Activated CD4-positive, CD25-positive, alpha-beta regulatory T cell treated with anti-CD3 and anti-CD28 coated beads, Interleukin-2, amount 50 U/mL, for 16 hours (primary cell): ENCODE measurements around the gene CCDC66.
"Not testable (repeated sequence)": the region's sequence is repeated elsewhere in the genome, so short reads cannot be mapped to it uniquely, and the experiment has no call there.

Experiments used
- DNase-seq: peaks from one replicate; pipeline ENCODE4 v3.0.0-alpha.2; 2020; ENCODE audit warnings: low read depth, low spot score

Gene CCDC66

DNA sequence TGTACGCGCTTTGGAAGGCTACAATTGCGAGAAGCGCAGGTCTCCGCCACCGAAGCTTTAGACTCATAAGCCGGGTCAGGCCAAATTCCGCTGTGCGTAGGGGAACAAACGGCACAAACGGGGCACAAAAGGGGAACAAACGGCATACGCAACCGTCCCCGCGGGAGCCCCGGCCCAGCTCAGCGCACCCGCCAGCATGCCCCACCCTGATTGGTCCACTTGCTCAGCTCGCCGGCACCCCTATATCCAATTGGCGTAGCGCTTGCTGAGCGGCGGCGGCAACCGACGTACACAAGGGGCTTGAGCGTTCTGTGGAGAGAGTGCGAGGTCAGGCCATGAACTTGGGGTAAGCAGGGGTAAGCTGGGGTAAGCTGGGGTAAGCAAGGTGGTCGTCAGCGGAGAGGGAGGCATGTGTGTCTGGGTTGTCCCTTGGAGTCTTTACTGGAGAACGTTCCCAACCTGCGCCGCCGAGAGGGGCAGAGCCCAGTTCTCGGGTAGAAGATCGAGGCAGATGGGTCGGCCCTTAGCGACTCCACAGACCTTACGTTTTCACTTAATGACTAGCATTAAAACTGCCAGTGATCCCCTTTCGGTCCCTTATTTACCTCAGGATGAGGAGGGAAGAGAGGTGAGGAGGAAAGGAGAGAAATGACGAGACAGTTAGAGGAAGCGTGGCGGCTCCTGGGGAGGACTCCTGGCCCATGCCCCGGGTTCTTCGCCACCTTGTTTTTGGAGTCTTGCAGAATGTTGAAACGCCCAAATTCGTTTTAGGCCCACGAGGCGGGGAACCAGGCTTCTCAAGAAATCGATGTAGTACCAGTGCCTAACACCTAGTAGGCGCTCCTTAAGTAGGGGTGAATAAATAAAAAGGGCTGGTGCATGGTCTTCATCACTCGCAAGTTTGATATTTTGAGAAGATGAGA lies at the start of gene CCDC66:
TSS of gene CCDC66 (plus strand) at position 268 of the 923 bp plus-strand sequence. CDS start at position 336, 68 bp downstream.
- DNase-seq, result peak; percentile 84

DNA sequence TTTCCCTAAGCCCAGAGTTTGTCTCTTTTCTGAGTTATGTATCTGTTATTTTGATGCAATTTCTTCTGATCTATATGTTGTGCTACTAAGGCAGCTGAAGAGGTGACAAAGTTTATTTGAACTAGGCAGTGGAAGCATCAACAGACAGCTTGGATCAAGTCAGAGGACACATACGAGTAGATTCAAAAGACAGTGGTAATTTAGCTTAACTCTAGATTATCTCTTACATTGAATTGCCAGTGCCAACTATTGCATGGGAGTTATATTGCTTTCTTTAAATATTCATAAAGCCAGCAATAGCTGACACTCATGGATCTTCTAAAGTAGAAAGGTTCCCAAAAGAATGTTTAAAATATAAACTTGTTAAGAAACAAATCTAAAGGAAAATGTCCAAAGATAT lies 37.3 kb upstream of the CCDC66 start:
- no peak for DNase-seq

DNA sequence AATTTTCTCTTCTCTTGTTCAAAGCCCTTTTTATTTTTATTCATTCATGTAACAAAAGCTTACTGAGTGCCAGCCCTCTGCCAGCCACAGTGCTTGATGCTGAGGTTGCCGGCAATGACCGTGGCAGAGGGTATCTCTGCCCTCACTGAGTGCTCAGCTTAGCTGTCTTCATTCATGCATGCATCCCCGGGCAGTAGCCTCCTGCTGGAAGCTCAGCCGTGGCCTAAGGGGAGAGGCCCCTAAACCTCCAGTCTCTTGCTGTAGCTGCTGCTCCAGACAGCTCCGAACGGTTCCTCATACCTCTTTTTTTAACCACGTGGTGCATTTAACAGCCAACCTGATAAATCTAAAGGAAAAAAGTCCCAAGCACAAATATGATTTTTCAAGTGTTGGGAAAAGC lies 34.6 kb upstream of the CCDC66 start:
- DNase-seq, result no peak

DNA sequence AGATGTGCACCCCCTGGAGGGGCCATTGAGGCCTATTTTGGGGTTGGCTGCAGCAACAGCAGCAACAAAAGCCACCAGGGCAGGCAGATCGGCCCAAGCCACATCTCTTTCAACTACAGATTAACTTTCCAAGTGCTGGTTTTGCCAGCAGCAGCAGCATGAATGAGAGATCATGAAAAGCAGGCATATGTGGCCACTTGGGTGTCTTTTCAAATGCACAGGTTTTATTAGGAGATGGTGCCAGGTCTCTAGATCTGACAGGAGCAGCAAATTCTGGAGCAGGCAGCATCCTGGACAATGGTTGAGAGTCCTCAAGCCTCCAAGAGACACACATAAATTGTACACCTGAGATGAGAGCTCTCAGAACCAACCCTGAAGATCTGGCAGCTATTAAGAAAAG lies 31.7 kb upstream of the CCDC66 start:
- no peak for DNase-seq

DNA sequence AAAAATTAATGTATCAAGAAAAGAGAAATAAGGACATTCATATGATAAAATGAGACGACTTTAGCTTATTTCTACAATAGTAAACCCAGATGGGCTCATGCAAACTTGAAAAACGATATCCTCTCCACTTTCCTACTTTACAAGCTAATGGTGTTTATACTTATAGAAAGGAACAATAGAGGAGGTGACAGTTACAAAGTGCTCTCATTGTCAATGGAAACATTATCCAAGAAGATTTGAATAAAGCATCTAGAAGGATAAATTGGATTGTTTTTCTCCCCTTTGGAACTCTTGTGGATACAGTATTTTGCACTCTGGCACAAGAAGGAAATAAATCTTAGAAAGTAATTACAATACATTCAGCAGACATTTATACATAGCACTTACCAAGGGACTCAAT lies 20.2 kb upstream of the CCDC66 start:
- DNase-seq, result no peak

DNA sequence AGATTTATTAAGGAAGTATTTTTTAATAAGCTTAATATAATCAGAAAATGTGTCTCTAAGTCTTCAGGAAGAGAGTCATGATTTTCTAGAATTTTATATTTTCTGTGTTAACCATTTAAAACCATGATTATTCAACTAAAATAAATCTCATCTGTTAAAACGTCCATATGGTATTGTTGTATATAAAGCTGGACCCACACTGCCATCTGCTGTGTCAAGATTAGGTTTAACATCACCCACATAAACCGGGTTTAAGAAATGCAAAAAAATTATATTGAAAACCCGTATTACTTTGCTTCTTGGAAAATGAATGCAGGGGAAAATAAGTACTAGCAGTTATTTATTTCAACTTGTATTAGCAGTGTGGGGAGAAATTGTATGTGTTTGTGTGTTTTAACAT lies 9.5 kb upstream of the CCDC66 start:
- DNase-seq, result no peak

DNA sequence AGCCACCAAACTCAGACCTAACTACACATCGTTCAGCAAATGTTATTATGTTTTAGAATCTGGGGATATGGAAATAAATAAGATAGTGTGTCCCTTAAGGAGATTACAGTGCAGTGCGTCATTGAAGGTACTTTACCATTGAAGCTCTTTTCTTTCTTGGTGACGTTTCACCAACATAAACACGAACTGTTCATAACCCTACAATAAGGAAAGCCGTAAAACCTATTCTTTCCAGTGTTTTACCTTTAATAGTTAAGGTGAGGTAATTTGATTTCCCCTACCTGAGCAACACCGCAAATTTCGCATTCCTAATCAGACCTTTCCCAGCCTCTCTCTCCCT lies 826 bp downstream of the CCDC66 start:
- DNase-seq, result no peak

DNA sequence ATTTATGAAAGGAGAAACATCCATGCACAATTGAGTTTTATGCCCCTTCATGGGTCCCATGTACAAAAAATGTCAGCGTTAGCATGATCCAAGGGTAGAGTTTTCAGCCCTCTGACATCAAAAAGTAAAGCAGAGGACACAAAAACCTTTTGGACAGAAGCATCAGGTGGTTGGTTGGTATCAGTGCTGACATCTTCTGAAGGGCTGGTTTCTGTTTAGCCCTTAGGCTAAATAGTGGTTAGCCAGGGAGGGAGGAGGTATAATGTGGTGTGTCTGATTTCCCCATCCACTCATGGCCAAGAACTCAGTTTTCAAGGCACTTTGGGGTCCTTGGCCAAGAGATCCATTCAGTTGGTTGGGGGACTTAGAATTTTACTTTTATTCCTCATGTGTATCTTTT lies 16.5 kb downstream of the CCDC66 start:
- DNase-seq, result no peak

DNA sequence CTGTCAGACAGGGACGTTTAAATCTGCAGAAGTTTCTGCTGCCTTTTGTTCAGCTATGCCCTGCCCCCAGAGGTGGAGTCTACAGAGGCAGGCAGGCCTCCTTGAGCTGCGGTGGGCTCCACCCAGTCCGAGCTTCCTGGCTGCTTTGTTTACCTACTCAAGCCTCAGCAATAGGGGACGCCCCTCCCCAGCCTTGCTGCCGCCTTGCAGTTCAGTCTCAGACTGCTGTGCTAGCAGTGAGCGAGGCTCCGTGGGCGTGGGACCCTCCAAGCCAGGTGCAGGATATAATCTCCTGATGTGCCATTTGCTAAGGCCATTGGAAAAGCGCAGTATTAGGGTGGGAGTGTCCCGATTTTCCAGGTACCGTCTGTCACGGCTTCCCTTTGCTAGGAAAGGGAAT lies 25.0 kb downstream of the CCDC66 start:
- not testable (repeated sequence) for DNase-seq

DNA sequence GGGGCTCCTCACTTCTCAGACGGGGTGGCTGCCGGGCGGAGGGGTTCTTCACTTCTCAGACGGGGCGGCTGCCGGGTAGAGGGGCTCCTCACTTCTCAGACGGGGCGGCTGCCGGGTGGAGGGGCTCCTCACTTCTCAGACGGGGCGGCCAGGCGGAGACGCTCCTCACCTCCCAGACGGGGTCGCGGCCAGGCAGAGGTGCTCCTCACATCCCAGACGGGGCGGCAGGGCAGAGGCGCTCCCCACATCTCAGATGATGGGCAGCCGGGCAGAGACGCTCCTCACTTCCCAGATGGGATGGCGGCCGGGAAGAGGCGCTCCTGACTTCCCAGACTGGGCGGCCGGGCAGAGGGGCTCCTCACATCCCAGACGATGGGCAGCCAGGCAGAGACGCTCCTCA lies 27.3 kb downstream of the CCDC66 start:
- DNase-seq, result not testable (repeated sequence)

DNA sequence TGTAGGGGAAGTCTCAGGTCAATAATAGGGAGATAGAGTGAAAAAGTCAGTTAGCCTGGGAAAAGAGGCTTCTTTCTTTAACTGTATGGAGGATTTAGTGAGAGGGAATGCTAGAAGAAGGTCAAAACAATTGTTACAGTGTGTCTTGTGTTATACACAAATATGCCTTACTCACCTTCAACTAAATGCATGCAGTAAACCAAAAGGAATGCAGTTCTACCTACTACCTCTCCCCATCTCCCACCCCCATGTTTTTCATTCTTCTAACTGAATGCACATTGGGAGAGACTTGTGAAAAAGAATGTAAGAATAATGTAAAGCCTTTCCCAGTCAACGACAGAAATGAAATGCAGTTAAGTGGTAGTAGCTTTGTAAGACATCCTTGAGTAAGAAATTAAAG lies 33.8 kb downstream of the CCDC66 start:
- DNase-seq, result no peak

DNA sequence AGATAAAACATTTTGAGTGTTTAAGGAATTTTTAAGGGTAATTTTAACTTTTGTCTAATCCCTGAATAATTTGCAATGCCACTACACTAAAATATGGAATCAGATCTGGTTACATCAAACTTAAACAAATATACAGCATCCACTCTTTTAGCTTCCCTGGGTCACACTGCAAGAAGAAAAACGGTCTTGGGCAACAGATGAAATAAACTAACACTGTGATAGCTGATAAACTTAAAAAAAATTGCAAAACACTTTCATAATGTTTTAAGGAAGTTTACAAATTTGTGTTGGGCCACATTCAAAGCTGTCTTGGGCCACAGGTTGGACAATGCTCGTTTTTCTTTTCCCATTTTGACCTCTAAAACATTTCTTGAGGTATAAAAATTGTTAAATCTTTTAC lies 34.3 kb downstream of the CCDC66 start:
- DNase-seq, result no peak

DNA sequence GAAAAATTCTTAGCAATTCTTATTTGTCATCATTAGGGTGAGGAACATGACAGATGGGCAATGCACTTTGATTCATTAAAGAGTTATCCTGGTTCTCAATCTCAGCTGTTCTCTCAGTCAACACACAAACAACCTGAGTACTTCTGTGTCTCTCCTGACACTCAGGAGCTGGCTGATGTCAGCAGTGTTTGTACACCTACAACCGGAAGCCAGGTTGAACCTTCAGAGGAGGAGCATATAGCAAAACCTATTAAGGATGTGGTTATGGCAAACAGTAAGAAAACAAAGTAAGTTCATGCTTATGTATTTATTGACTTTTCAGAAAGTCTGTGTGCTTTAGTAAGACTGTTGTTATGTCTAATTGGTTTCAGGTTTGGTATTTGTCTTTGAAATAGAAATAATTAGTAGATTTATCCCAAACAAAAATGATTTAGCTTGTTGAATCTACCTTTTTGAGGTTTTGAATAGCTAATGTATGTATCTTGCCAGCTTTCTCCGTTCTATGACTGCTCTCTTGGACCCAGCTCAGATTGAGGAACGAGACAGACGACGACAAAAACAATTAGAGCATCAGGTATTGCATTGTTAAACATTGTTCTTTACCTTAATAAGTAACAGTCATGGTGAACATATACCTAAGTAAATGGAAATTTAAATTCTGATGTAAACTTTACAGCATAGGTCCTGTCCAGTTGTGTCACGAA lies 36.6 kb downstream of the CCDC66 start:
- peak; percentile 43 for DNase-seq

DNA sequence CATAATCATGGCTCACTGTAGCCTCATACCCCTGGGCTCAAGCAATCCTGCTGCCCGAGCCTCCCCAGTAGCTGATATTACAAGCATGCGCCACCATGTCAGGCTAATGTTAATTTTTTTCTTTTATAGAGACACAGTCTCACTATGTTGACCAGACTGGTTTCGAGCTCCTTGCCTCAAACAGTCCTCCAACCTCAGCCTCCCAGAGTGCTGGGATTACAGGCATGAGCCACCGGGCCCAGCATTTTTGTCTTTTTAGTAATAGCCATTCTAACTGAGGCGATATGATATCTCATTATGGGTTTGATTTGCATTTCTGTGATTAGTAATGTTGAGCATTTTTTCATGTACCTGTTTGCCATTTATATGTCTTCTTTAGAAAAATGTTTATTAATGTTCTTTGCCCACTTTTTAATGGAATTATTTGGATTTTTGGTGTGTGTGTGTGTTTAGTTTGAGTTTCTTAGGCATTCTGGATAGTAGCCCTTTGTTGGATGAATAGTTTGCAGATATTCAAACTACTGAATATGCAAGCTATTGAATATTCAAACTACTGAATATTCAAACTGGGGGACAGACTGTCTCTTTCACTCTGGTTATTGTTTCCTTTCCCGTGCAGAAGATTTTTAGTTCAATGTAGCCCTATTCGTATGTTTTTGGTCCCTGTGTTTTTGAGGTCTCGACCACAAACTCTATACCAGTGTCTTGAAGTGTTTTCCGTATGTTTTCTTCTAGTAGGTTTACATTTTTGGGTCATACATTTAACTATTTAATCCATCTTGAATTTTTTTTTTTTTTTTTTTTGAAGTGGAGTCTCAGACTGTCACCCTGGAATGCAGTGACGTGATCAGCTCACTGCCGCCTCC lies 39.2 kb downstream of the CCDC66 start:
- no peak for DNase-seq

DNA sequence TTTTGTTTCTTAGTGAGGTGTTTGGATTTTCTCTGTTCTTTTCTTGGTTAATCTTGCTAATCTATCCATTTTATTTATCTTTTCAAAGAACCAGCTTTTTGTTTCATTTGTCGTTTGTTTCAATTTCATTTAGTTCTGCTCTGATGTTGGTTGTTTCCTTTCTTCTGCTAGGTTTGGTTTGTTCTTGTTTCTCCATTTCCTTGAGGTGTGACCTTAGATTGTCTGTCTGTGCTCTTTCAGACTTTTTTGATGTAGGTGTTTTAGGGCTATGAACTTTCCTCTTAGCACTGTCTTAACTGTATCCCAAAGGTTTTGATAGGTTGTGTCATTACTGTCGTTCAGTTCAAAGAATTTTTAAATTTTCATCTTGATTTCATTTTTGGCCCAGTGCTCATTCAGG lies 51.5 kb downstream of the CCDC66 start:
- DNase-seq, result not testable (repeated sequence)

DNA sequence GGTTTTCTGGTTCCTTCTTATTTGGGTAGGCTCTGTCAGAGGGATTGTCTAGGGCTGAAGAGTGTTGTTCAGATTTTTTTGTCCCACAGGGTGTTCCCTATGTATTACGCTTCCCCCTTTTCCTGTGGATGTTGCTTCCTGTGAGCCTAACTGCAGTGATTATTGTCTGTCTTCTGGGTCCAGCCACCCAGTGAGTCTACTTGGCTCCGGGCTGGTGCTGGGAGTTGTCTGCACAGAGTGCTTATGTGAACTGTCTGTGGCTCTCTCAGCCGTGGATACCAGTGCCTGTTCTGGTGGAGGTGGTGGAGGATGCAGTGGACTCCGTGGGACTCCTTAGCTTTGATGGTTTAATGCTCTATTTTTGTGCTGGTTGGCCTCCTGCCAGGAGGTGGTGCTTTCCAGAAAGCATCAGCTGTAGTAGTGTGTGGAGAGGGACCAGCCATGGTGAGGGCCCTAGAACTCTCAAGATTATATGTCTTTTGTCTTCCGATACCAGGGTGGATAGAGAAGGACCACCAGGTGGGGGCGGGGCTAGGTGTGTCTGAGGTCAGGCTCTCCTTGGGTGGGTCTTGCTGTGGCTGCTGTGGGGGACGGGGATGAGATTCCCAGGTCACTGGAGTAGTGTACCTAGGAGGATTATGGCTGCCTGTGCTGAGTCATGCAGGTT lies 53.8 kb downstream of the CCDC66 start:
- DNase-seq, result no peak

DNA sequence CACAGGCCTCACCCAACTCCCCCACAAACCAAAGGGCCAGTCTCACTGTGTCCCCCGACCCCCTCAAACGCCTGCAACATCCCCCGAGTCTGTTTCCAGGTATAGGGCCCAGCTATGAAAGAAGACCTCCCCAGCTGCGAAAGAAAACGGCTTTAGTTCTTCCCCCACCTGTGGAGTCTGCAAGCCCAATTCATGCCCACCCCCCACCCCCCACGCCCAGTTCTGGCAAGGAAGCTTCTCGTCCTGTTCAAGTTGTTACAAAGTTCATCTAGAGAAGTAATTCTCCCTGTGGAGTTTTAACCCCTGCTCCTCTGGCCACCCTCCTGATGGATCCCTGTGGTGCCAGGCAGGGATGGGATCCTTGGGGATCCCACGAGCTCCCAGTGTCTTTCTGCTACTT lies 54.4 kb downstream of the CCDC66 start:
- no peak for DNase-seq

DNA sequence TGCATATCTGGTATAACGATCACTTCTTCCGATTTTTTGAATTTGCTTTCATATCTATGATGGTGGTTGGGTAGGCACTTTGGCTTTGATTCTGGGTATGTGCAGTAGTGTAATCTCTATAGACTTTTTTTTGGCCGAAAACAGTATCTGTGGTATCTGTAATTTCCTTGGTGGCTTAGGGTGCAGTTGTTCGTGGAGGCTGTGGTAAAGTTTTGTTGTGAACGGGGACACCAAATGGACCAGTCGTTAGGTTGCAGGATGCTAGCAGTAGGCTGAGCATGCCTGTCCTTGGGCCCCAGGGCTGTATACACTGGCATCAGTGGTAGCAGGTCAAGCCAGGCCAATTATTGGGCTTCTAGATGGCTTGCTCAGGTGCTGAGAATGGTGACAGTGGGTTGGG lies 55.2 kb downstream of the CCDC66 start:
- no peak for DNase-seq

DNA sequence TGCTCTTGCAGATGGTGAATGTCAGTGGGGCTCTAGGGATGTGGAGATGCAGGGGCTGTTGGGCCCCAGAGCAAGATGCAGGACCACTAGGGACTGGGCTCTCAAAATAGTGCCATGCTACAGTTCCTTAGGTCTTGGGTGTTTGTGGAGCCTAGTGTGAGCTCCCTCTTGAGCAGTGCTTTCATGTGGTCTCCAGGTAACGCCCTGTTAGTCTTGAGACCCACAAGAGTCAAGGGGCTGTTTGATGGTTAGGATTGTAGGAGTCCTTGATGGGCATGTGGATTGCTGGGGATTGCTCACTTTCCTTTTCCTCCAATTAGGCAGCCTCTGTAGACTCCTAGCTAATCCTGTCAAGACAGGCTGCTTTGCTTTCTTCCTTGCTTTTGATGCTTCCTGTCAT lies 56.0 kb downstream of the CCDC66 start:
- DNase-seq, result no peak

DNA sequence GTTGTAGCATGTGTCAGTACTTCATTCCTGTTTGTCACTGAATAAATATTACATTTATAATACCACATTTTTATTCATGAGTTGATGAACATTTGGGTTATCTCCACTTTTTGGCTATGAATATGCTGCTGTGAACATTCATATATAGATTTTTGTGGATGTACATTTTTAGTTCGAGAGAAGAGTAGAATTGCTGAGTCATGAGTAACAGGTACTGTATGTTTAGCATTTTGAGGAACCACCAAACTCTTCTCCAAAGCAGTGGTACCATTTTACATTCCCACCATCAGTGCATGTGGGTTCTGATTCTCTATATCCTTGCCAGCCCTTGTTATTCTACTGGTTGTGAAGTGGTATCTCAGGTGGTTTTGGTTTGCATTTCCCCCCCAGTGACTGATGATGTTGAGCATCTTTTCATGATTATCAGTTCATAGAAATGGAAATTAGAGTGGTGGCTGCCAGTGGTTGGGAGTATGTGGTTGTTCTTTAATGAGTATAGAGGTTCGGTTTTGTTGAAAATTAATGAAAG lies 59.6 kb downstream of the CCDC66 start:
- DNase-seq, result no peak

DNA sequence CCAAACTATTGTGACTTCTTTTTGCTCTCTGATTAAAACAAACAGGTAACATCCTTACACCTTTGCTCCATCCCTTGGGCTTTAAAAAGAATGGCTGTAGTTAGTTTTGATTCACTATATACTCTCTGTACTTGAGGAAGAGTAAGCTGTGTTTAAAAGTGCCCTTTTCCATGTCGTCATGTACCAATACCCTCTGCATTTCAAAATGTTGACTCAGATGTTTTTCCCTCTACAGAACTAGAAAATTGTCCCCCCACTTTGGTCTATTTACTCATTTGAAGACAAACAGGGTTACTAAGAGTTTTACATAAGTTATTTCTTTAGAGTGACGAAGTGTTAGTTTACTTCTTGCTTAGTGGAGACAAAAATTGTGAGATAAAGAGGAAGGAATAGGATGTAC lies 63.4 kb downstream of the CCDC66 start:
- DNase-seq, result no peak
